ENCODE results near the gene TRAPPC3L.

TRAPPC3L gene

GRCh38 chr6:116553451-116553850 is 8.0 kb upstream of the TRAPPC3L start, which contains the start of gene CALHM4:
TSS of gene CALHM4 (plus strand) at chr6:116553751. CDS start at chr6:116553794, 43 bp downstream.
- Histone ChIP-seq H3K27ac (ENCODE audit: low read length) (no peak within 1 kb of the TSS), H3F3A (ENCODE audit: insufficient read depth, low read length) (no peaks in the 10 kb centered on the region), H3K4me3 (ENCODE audit: low read length) (no peak within 1 kb of the TSS), H4K20me1 (ENCODE audit: insufficient read depth, low read length) (no peaks in the 10 kb centered on the region), H2AFZ (ENCODE audit: low read length) (no peak within 1 kb of the TSS), H3K4me2 (ENCODE audit: low read depth, low read length) (no peak within 1 kb of the TSS), H3K9me3 (replicated peaks; ENCODE audit: insufficient read depth, low read length) (no peaks in the 10 kb centered on the region), H3K27me3 (replicated peaks; ENCODE audit: insufficient read depth, low read length) (no peaks in the 10 kb centered on the region), H3K36me3 (replicated peaks; ENCODE audit: insufficient read depth, low read length) (no peaks in the 10 kb centered on the region), H3K9ac (ENCODE audit: low read length) (no peak within 1 kb of the TSS), H3K4me1 (ENCODE audit: low read length) (no peaks in the 10 kb centered on the region), H3K9me2 (replicated peaks; ENCODE audit: insufficient read depth, low read length) (no peaks in the 10 kb centered on the region), H3K79me2 (ENCODE audit: low read length) (no peaks in the 10 kb centered on the region)
- TF ChIP-seq EZH2 (optimal IDR thresholded peaks at IDR 0.05; ENCODE audit: low read depth, low read length) (no peak), EZH2phosphoT487 (IDR thresholded peaks at IDR 0.05; ENCODE audit: low read length) (no peak)
- TF ChIP-seq, protein P1, sequence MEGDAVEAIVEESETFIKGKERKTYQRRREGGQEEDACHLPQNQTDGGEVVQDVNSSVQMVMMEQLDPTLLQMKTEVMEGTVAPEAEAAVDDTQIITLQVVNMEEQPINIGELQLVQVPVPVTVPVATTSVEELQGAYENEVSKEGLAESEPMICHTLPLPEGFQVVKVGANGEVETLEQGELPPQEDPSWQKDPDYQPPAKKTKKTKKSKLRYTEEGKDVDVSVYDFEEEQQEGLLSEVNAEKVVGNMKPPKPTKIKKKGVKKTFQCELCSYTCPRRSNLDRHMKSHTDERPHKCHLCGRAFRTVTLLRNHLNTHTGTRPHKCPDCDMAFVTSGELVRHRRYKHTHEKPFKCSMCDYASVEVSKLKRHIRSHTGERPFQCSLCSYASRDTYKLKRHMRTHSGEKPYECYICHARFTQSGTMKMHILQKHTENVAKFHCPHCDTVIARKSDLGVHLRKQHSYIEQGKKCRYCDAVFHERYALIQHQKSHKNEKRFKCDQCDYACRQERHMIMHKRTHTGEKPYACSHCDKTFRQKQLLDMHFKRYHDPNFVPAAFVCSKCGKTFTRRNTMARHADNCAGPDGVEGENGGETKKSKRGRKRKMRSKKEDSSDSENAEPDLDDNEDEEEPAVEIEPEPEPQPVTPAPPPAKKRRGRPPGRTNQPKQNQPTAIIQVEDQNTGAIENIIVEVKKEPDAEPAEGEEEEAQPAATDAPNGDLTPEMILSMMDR (IDR thresholded peaks at IDR 0.05; ENCODE audit: low read length): no peak
- DNase-seq: no peak

DNA sequence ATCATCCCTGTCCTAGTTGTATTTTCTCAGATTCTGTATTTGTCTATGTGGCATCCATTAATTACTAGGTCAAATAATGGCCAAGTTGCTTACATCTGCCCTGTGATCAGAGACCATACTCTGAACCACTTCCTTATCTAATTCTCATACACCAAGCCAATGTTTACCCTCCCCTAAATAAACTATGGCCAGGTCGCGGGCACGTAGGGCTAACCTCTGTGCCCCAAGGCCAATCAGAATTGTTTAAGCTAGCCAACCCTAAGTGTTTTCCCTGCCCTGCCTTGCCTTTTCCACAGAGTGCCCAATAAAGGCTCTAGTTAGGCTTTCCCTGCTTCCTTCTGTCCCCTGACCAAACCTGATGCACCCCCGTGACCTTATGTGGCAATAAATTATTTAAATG is 5.3 kb upstream of the TRAPPC3L start:
- H3K79me2 ChIP-seq (ENCODE audit: low read length): no peaks in the 10 kb centered on the region
- no peaks in the 10 kb centered on the region for H3K9me3 ChIP-seq (replicated peaks; ENCODE audit: insufficient read depth, low read length)
- H2AFZ ChIP-seq (ENCODE audit: low read length): no peak overlapping the region

DNA sequence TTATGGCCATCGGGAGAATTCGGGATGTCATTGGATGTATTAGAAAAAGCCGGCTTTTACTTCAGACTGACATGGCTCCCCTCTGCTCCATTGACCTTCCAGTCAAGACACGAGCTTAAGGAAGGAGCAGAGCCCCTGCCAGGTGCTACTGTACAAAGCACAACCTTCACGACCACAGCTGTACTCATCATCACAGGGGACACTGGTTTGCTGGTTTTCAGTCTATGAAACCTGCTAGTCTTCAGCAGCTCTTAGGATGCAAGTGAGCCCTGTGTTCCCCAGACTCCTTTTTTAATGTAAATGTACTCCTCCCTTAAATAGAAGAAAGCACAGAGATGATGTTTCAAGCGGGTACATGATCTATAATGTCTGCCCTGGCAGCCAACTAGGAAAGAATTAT is 1.9 kb upstream of the TRAPPC3L start:
- Histone ChIP-seq H3K79me2 (ENCODE audit: low read length) (no peaks in the 10 kb centered on the region), H4K20me1 (ENCODE audit: insufficient read depth, low read length) (no peaks in the 10 kb centered on the region), H3K4me2 (ENCODE audit: low read depth, low read length) (no peak overlapping the region), H3K9me3 (replicated peaks; ENCODE audit: insufficient read depth, low read length) (no peaks in the 10 kb centered on the region), H3K9me2 (replicated peaks; ENCODE audit: insufficient read depth, low read length) (no peaks in the 10 kb centered on the region), H3K4me3 (ENCODE audit: low read length) (no peak overlapping the region), H2AFZ (ENCODE audit: low read length) (no peak overlapping the region), H3K36me3 (replicated peaks; ENCODE audit: insufficient read depth, low read length) (no peaks in the 10 kb centered on the region), H3K27ac (ENCODE audit: low read length) (no peak overlapping the region), H3K9ac (ENCODE audit: low read length) (no peak overlapping the region), H3K27me3 (replicated peaks; ENCODE audit: insufficient read depth, low read length) (no peaks in the 10 kb centered on the region), H3K4me1 (ENCODE audit: low read length) (no peaks in the 10 kb centered on the region), H3F3A (ENCODE audit: insufficient read depth, low read length) (no peaks in the 10 kb centered on the region)
- TF ChIP-seq EZH2 (optimal IDR thresholded peaks at IDR 0.05; ENCODE audit: low read depth, low read length) (no peak), EZH2phosphoT487 (IDR thresholded peaks at IDR 0.05; ENCODE audit: low read length) (no peak)
- TF ChIP-seq, protein P1 (IDR thresholded peaks at IDR 0.05; ENCODE audit: low read length): no peak
- DNase-seq: no peak

More for the DNA sequence above, 5.3 kb upstream of the TRAPPC3L start:
- H3K27ac ChIP-seq (ENCODE audit: low read length): no peak overlapping the region
- no peaks in the 10 kb centered on the region for H3K27me3 ChIP-seq (replicated peaks; ENCODE audit: insufficient read depth, low read length)
- H4K20me1 ChIP-seq (ENCODE audit: insufficient read depth, low read length): no peaks in the 10 kb centered on the region
- no peak overlapping the region for H3K4me3 ChIP-seq (ENCODE audit: low read length)
- H3K36me3 ChIP-seq (replicated peaks; ENCODE audit: insufficient read depth, low read length): no peaks in the 10 kb centered on the region
- H3K9ac ChIP-seq (ENCODE audit: low read length): no peak overlapping the region
- H3F3A ChIP-seq (ENCODE audit: insufficient read depth, low read length): no peaks in the 10 kb centered on the region
- H3K4me1 ChIP-seq (ENCODE audit: low read length): no peaks in the 10 kb centered on the region
- no peak overlapping the region for H3K4me2 ChIP-seq (ENCODE audit: low read depth, low read length)
- no peaks in the 10 kb centered on the region for H3K9me2 ChIP-seq (replicated peaks; ENCODE audit: insufficient read depth, low read length)
- no peak for DNase-seq
- TF ChIP-seq, protein P1 (IDR thresholded peaks at IDR 0.05; ENCODE audit: low read length): no peak
- TF ChIP-seq EZH2 (optimal IDR thresholded peaks at IDR 0.05; ENCODE audit: low read depth, low read length) (no peak), EZH2phosphoT487 (IDR thresholded peaks at IDR 0.05; ENCODE audit: low read length) (no peak)
